Transverse colon (tissue), 4 donors: ENCODE data around the gene STARD13. TPM values are rescaled to one million over a fixed set of nuclear protein-coding genes. Genes with fewer than 3 reads are reported as not detected.
A peak's percentile ranks its signal among the peaks of the same experiment; 100 is the strongest.

ENCODE experiments used
- DNase-seq: peaks from one replicate; pipeline ENCODE4 v3.0.0-alpha.2; 2019
- H3K27ac ChIP-seq, 4 donors: fragments of 200-600 bp; sonication (generic); 2 replicates each; pipeline ENCODE4 v1.5.1; 2016 to 2018; ENCODE audit warnings: inconsistent platforms in 4 of 4
- H3K27me3 ChIP-seq: fragments of 200-600 bp; sonication (generic); 2 replicates; pipeline ENCODE4 v1.5.1; 2017; ENCODE audit warnings: inconsistent platforms
- H3K36me3 ChIP-seq, 4 donors: fragments of 200-600 bp; sonication (generic); 2 replicates each; pipeline ENCODE4 v1.5.1; 2017 to 2019; ENCODE audit warnings: inconsistent platforms in 4 of 4
- H3K4me1 ChIP-seq, 4 donors: fragments of 200-600 bp; sonication (generic); 2 replicates each; pipeline ENCODE4 v1.5.1; 2017 to 2020; ENCODE audit warnings: inconsistent platforms in 4 of 4
- H3K4me3 ChIP-seq, 4 donors: fragments of 200-600 bp; sonication (generic); 1 replicate in 1 of 4; 2 replicates in 3 of 4; pipeline versions ENCODE4 v1.5.1 to v1.6.1; 2017 to 2019; ENCODE audit warnings: inconsistent platforms in 4 of 4
- H3K9me3 ChIP-seq, 2 donors: fragments of 200-600 bp; sonication (generic); 2 replicates each; pipeline ENCODE4 v1.5.1; 2017 to 2019; ENCODE audit warnings: inconsistent platforms in 2 of 2
- CTCF ChIP-seq, 5 experiments: fragments of 200-600 bp in 3 of 5; fragments of 450-650 bp in 2 of 5; sonication (generic) in 3 of 5; IDR thresholded peaks; 1 replicate in 2 of 5; 2 replicates in 3 of 5; pipeline ENCODE4 v1.5.1; 2016 to 2017; ENCODE audit warnings: antibody characterized with exemption in 5 of 5, inconsistent platforms in 3 of 5, mild to moderate bottlenecking in 2 of 5, moderate library complexity in 1 of 5
- EP300 ChIP-seq: sonication (generic); formaldehyde crosslinking; IDR thresholded peaks from one replicate; pipeline ENCODE4 v1.6.1; 2017; ENCODE audit warnings: antibody characterized with exemption, low read depth
- POLR2A ChIP-seq: fragments of 450-650 bp; IDR thresholded peaks from one replicate; pipeline ENCODE4 v1.6.1; 2016; ENCODE audit warnings: antibody characterized with exemption, mild to moderate bottlenecking, moderate library complexity
- POLR2AphosphoS5 ChIP-seq, 3 donors: sonication (generic); formaldehyde crosslinking; IDR thresholded peaks; one replicate each; pipeline ENCODE4 v1.6.1; 2016; ENCODE audit warnings: antibody characterized with exemption in 3 of 3
- WGBS, 2 donors: methylation state at CpG; one replicate each; pipeline ENCODE4 v1.1.5; 2018; ENCODE audit warnings: low coverage in 1 of 2; 5-methylcytosine and 5-hydroxymethylcytosine counted together
- in situ Hi-C, 4 donors: fragments of 200-750 bp; cut with MboI; loops; one replicate each; pipeline versions ENCODE4 v1.15.0 to v1.15.1; 2017; ENCODE audit warnings: low sequenced_read_pairs in 3 of 4, low pct_ligation_motif_present in 1 of 4, low pct_unique_long_range_greater_than_20kb in 1 of 4
- intact Hi-C: fragments of 100-400 bp; cut with DNase I; formaldehyde crosslinking; loops from one replicate; pipeline ENCODE4 v1.15.1; 2023; ENCODE audit warnings: low total_unique reads
- total RNA-seq, 4 donors: library from RNA; depleted of rRNA; stranded (reverse); fragments of >200 nt; gene quantifications; one replicate each; pipeline ENCODE4 v1.1.0, GENCODE V29; 2016

The STARD13 gene
- total RNA-seq, 4 donors from 2014 or later: 18.1 to 107 (median 41.5) TPM

- DNase-seq: peak; percentile 21
- Histone ChIP-seq H3K4me3 (no peak overlapping the region), H3K9me3 (no peaks in the 10 kb centered on the region), H3K27ac (peak overlapping the region; percentile 2 to 11 (median 7)), H3K36me3 (peaks cover 0 to 4% (median 0%) of the 10 kb centered on the region in 4 donors), H3K4me1 (peaks cover 0 to 8% (median 3%) of the 10 kb centered on the region in 4 donors), H3K27me3 (no peaks in the 10 kb centered on the region)
- in situ Hi-C loops (no loop called here), intact Hi-C loops (no loop called here)
- WGBS, 2 donors: 83 to 86% methylated on average over 8 to 17 of the region's 17 CpGs
- TF ChIP-seq POLR2AphosphoS5 (IDR thresholded peaks at IDR 0.05) (no peak), CTCF (IDR thresholded peaks at IDR 0.05) (no peak), EP300 (no peak), POLR2A (no peak)
Observed at GRCh38 chr13:33153421-33154404, 131.8 kb downstream of the STARD13 start.

- Histone ChIP-seq H3K4me1 (peaks cover 0 to 8% (median 3%) of the 10 kb centered on the region in 4 donors), H3K36me3 (peaks cover 0 to 4% (median 0%) of the 10 kb centered on the region in 4 donors), H3K27ac (peak overlapping the region in 1 of 4 donors; percentile 9), H3K9me3 (no peaks in the 10 kb centered on the region), H3K27me3 (no peaks in the 10 kb centered on the region), H3K4me3 (no peak overlapping the region)
- WGBS, 2 donors: 80 to 83% methylated on average over 1 to 3 of the region's 3 CpGs
- intact Hi-C loops: no loop called here
- no peak for DNase-seq
- in situ Hi-C loops: no loop called here
- TF ChIP-seq EP300: no peak
- TF ChIP-seq POLR2A: no peak
- TF ChIP-seq POLR2AphosphoS5 (IDR thresholded peaks at IDR 0.05): no peak
Observed at GRCh38 chr13:33152389-33152788, 133.2 kb downstream of the STARD13 start.

DNA sequence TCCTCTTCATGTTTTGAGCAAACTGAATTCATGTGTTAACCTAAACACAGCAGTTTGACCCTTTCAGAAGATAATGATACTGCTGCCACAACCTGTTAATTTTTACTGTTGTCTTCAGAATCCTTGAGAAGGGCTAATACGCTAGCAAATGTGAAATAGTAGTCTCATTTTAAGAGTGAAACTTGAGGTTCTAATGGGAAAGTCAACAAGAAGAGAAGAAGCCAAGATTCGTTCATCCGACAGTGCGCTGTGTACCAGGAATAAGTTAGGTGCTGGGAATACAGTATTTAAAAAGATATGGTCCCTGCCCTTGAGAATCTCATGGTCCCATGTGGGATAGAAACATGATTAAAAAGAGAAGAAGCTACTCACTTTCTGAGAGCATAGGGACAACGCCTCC, 134.9 kb downstream of the STARD13 start:
- in situ Hi-C loops (no loop called here), intact Hi-C loops (no loop called here)
- WGBS, 2 donors: 82 to 90% methylated on average over 5 of the region's 5 CpGs
- TF ChIP-seq CTCF (IDR thresholded peaks at IDR 0.05): no peak
- no peak for TF ChIP-seq POLR2AphosphoS5 (IDR thresholded peaks at IDR 0.05)
- no peak for TF ChIP-seq POLR2A
- TF ChIP-seq EP300: no peak
- H3K27ac ChIP-seq: no peak overlapping the region
- no peaks in the 10 kb centered on the region for H3K9me3 ChIP-seq
- no peaks in the 10 kb centered on the region for H3K27me3 ChIP-seq
- no peak overlapping the region for H3K4me3 ChIP-seq
- no peaks in the 10 kb centered on the region for H3K36me3 ChIP-seq
- peaks cover 0 to 8% (median 3%) of the 10 kb centered on the region in 4 donors for H3K4me1 ChIP-seq
- no peak for DNase-seq

GRCh38 chr13:33150126-33150525, 135.4 kb downstream of the STARD13 start:
- WGBS, 2 donors: 17 to 52% methylated on average over 1 of the region's 1 CpG

More at GRCh38 chr13:33150126-33150525, 135.4 kb downstream of the STARD13 start:
- no peaks in the 10 kb centered on the region for H3K9me3 ChIP-seq
- peaks cover 0 to 8% (median 3%) of the 10 kb centered on the region in 4 donors for H3K4me1 ChIP-seq
- no peak overlapping the region for H3K27ac ChIP-seq
- H3K27me3 ChIP-seq: no peaks in the 10 kb centered on the region
- DNase-seq: no peak
- in situ Hi-C loops (no loop called here), intact Hi-C loops (no loop called here)
- TF ChIP-seq CTCF (IDR thresholded peaks at IDR 0.05) (no peak), EP300 (no peak), POLR2A (no peak), POLR2AphosphoS5 (IDR thresholded peaks at IDR 0.05) (no peak)
- H3K36me3 ChIP-seq: no peaks in the 10 kb centered on the region
- no peak overlapping the region for H3K4me3 ChIP-seq
